ENCODE results near the gene VEGFD.

Gene VEGFD

GRCh38 chrX:15359701-15360100 lies 24.5 kb downstream of the VEGFD start:
- no peak for DNase-seq (ENCODE audit: low read depth in 3 of 3)

GRCh38 chrX:15358533-15358932 lies 25.7 kb downstream of the VEGFD start:
- no peak for DNase-seq (ENCODE audit: low read depth in 3 of 3)

GRCh38 chrX:15356444-15356843 lies 27.8 kb downstream of the VEGFD start:
- DNase-seq (ENCODE audit: low read depth in 3 of 3): no peak

GRCh38 chrX:15350329-15350996 lies 33.8 kb downstream of the VEGFD start:
- DNase-seq (ENCODE audit: low read depth in 3 of 3): no peak

GRCh38 chrX:15349046-15349445 lies 35.2 kb downstream of the VEGFD start:
- no peak for DNase-seq (ENCODE audit: low read depth in 3 of 3)

GRCh38 chrX:15345976-15346375 lies 38.2 kb downstream of the VEGFD start:
- no peak for DNase-seq (ENCODE audit: low read depth in 3 of 3)

- DNase-seq (ENCODE audit: low read depth in 3 of 3): no peak
Measured at GRCh38 chrX:15344106-15344505, 40.1 kb downstream of the VEGFD start.

- no peak for DNase-seq (ENCODE audit: low read depth in 3 of 3)
Measured at GRCh38 chrX:15343075-15343476, 41.1 kb downstream of the VEGFD start.

- DNase-seq (ENCODE audit: low read depth in 3 of 3): no peak
Measured at GRCh38 chrX:15340867-15341266, 43.3 kb downstream of the VEGFD start.

- DNase-seq (ENCODE audit: low read depth in 3 of 3): no peak
Measured at GRCh38 chrX:15336023-15336413, 48.2 kb downstream of the VEGFD start.

GRCh38 chrX:15335135-15336022 lies 48.8 kb downstream of the VEGFD start, which contains the start of gene PIGA:
Gene PIGA, minus strand, starts transcription at chrX:15335523. Its CDS starts 3,593 bp downstream, at chrX:15331930.
- peak; percentile 64 to 82 (median 77) for DNase-seq (ENCODE audit: low read depth in 3 of 3)

- DNase-seq (ENCODE audit: low read depth in 3 of 3): no peak
Measured at GRCh38 chrX:15334561-15334960, 49.7 kb downstream of the VEGFD start.

GRCh38 chrX:15328821-15329220 lies 55.4 kb downstream of the VEGFD start:
- no peak for DNase-seq (ENCODE audit: low read depth in 3 of 3)

- DNase-seq (ENCODE audit: low read depth in 3 of 3): no peak
Measured at GRCh38 chrX:15328131-15328530, 56.1 kb downstream of the VEGFD start.

- DNase-seq (ENCODE audit: low read depth in 3 of 3): no peak
Measured at GRCh38 chrX:15322472-15322871, 61.7 kb downstream of the VEGFD start.

GRCh38 chrX:15322072-15322471 lies 62.1 kb downstream of the VEGFD start:
- no peak for DNase-seq (ENCODE audit: low read depth in 3 of 3)

- DNase-seq (ENCODE audit: low read depth in 3 of 3): no peak
Measured at GRCh38 chrX:15321447-15321846, 62.8 kb downstream of the VEGFD start.

GRCh38 chrX:15320297-15320696 lies 63.9 kb downstream of the VEGFD start:
- DNase-seq (ENCODE audit: low read depth in 3 of 3): no peak

GRCh38 chrX:15319075-15319474 lies 65.1 kb downstream of the VEGFD start:
- DNase-seq (ENCODE audit: low read depth in 3 of 3): no peak

- no peak for DNase-seq (ENCODE audit: low read depth in 3 of 3)
Measured at GRCh38 chrX:15315509-15315908, 68.7 kb downstream of the VEGFD start, which contains the start of gene ASB11. Gene ASB11, minus strand, starts transcription at chrX:15315640. Its CDS starts 35 bp downstream, at chrX:15315605.

GRCh38 chrX:15314472-15314871 lies 69.7 kb downstream of the VEGFD start:
- DNase-seq (ENCODE audit: low read depth in 3 of 3): no peak

- DNase-seq (ENCODE audit: low read depth in 3 of 3): no peak
Measured at GRCh38 chrX:15311119-15311518, 73.1 kb downstream of the VEGFD start.

- no peak for DNase-seq (ENCODE audit: low read depth in 3 of 3)
Measured at GRCh38 chrX:15310117-15310516, 74.1 kb downstream of the VEGFD start.
